Midbrain (tissue), 1 donor: ENCODE data around the gene OR4C12.
"Not testable (repeated sequence)": the region's sequence is repeated elsewhere in the genome, so short reads cannot be mapped to it uniquely, and the experiment has no call there.

Experiments
- DNase-seq: peaks from one replicate; lab custom pipeline; 2025; lab: John Stamatoyannopoulos, UW

OR4C12 gene

DNA sequence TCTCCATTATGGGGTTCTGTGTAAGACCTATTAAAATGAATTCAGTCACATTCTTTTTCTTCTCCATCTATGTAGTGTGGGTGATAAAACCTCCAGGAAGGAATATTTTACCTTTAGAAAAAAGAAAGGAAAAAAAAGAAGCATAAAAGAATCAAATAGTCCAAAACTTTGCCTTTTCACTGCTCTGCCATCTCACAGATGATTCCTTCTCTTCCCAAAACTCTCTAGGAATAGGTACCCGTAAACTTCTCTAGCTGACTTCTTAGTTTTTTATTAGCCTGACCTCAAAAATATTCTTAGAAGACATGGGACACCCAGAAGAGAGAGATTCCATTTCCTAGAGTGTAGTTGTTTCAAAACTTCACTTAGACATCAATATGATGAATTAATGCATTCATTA, at the start of gene OR4C12:
OR4C12 (minus strand) TSS at position 101 of the 400 bp plus-strand sequence; CDS start at position 67, 34 bp downstream.
- not testable (repeated sequence) for DNase-seq

DNA sequence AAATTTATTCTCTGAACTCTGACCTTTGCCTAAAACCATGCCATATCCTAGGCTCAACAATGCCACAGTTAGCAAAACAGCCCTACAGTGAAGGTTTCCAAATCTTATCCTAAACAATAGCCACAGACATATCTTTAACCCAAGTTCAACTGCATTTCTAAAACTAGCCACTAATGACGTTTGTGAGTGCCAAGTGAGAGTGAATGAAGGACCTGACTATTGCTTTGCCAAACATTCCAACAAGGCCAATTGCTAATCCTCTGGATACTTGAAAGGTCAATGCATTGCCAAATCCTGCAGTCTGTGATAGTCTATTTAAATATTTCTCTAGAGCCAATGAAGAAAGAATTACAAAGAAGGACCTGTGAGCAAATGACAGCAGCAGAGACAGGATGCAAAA, 47.9 kb upstream of the OR4C12 start:
- no peak for DNase-seq

DNA sequence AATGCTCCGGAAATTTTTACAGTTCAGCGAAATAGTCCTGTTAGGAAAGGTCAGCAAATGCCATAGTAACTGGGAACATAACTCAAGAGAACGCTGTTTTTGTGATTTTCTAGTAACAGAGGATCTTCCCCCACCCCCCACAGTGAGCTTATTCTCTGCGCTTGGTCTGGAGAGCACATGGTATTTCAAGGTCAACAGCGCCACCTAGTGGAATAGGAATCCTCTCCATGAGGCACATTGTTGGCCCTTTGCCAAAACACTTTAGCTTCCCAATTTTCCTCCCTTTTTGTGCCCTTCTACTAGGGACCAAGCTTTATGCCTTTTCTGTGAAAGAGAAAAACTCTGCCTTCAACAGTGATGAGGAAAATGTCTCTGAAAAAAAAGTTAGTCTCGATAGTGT, 13.2 kb upstream of the OR4C12 start:
- DNase-seq = peak; percentile 47

DNA sequence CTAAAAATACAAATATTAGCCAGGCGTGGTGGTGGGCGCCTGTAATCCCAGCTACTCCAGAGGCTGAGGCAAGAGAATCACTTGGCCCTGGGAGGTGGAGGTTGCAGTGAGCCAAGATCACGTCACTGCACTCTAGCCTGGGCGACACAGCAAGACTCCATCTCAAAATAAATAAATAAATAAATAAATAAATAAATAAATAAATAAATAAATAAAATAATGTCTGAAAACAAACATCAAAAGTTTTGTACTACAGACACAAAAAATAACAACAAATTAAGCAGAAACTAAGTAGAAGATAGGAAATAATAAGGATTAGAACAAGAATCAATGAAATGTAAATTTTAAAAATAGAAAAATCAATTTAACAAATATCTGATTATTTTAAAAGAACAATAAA, 8.9 kb downstream of the OR4C12 start:
- not testable (repeated sequence) for DNase-seq

DNA sequence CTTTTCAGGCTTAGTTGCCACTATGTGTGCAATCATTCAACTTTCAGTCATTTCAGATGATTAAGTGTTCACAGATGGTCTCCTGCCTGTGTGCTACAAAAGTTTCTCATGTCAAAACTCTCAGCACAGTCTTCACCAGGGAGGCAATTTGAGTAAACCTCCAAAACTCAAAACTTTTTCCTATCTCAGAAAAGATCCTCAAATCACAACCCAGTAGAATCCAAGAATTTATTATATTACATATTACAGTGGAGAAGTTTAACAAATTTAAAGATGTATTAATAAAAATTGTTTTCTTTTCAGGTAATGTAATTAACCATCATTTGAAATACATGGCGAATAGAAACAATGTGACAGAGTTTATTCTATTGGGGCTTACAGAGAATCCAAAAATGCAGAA, 30.2 kb downstream of the OR4C12 start, which contains the start of gene OR4C13:
OR4C13 (plus strand) TSS at position 301 of the 400 bp plus-strand sequence; CDS start at position 333, 32 bp downstream.
- no peak for DNase-seq

DNA sequence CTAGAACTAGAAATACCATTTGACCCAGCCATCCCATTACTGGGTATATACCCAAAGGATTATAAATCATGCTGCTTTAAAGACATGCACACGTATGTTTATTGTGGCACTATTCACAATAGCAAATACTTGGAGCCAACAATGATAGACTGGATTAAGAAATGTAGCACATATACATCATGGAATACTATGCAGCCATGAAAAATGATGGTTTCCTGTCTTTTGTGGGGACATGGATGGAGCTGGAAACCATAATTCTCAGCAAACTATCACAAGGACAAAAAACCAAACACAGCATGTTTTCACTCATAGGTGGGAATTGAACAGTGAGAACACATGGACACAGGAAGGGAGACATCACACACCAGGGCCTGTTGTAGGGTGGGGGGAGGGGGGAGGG, 33.6 kb downstream of the OR4C12 start:
- DNase-seq = not testable (repeated sequence)
